Measurements from ENCODE around the gene FXR2. TPM values are rescaled to one million over a fixed set of nuclear protein-coding genes. Genes with fewer than 3 reads are reported as not detected.

Gene FXR2
- total RNA-seq, 4 donors from 2014 or later, result 32.1 to 35.7 (median 33.9) TPM

- WGBS, 2 donors, result 49 to 54% methylated on average over 14 to 23 of the region's 30 CpGs
- intact Hi-C loops (cut with DNase I; ENCODE audit: low total_unique reads), result no loop called here
- DNase-seq (ENCODE audit: low spot score in 2 of 2), result no peak
Measured at GRCh38 chr17:7588553-7589203, 26.0 kb downstream of the FXR2 start.

GRCh38 chr17:7587420-7588151, 27.1 kb downstream of the FXR2 start:
- 38 to 39% methylated on average over 11 to 12 of the region's 12 CpGs for WGBS, 2 donors
- H3K4me3 ChIP-seq (ENCODE audit: low read depth, poor library complexity, severe bottlenecking), result no peak overlapping the region
- no peak for DNase-seq (ENCODE audit: low spot score in 2 of 2)
- intact Hi-C loops (cut with DNase I; ENCODE audit: low total_unique reads), result no loop called here
- no peak for TF ChIP-seq CTCF (IDR thresholded peaks at IDR 0.05)

More at GRCh38 chr17:7588553-7589203, 26.0 kb downstream of the FXR2 start:
- TF ChIP-seq POLR2A (IDR thresholded peaks at IDR 0.05), result no peak
- no peak for TF ChIP-seq CTCF (IDR thresholded peaks at IDR 0.05)
- H3K4me3 ChIP-seq (ENCODE audit: low read depth, poor library complexity, severe bottlenecking), result peak overlapping the region; percentile 18

GRCh38 chr17:7586673-7587419, 27.9 kb downstream of the FXR2 start:
- no peak overlapping the region for H3K4me3 ChIP-seq (ENCODE audit: low read depth, poor library complexity, severe bottlenecking)
- WGBS, 2 donors, result 50 to 65% methylated on average over 9 of the region's 9 CpGs
- TF ChIP-seq POLR2A (IDR thresholded peaks at IDR 0.05) (no peak), CTCF (IDR thresholded peaks at IDR 0.05) (no peak)
- intact Hi-C loops (cut with DNase I; ENCODE audit: low total_unique reads), result no loop called here
- no peak for DNase-seq (ENCODE audit: low spot score in 2 of 2)

GRCh38 chr17:7583253-7584109, 31.2 kb downstream of the FXR2 start, which contains the start of gene MPDU1:
TSS of gene MPDU1 (plus strand) at chr17:7583852. CDS start at chr17:7583863, 11 bp downstream.
- 11 to 15% methylated on average over 62 to 69 of the region's 69 CpGs for WGBS, 2 donors
- intact Hi-C loops (cut with DNase I; ENCODE audit: low total_unique reads), result no loop called here
- H3K4me3 ChIP-seq (ENCODE audit: low read depth, poor library complexity, severe bottlenecking), result peak within 1 kb of the TSS; percentile 31
- TF ChIP-seq POLR2A (IDR thresholded peaks at IDR 0.05) (no peak), CTCF (IDR thresholded peaks at IDR 0.05) (no peak)
- DNase-seq (ENCODE audit: low spot score in 2 of 2), result peak; percentile 96 to 99

Measured in lower leg skin (tissue), 4 donors.